Measurements from ENCODE around the gene CEBPA.

CEBPA gene

GRCh38 chr19:33333151-33333550 is 30.8 kb upstream of the CEBPA start:
- no peak overlapping the region for H2BK15ac ChIP-seq (ENCODE audit: low read depth, poor library complexity, severe bottlenecking)
- H3K4ac ChIP-seq (ENCODE audit: low read depth in 1 of 2, low read length in 2 of 2) = no peak overlapping the region
- 93% methylated on average over 3 of the region's 4 CpGs for WGBS

GRCh38 chr19:33332248-33332647 is 29.9 kb upstream of the CEBPA start:
- 80% methylated on average over 5 of the region's 5 CpGs for WGBS
- Histone ChIP-seq H4K91ac (ENCODE audit: low read length) (no peak overlapping the region), H3K4me1 (ENCODE audit: control insufficient read depth, insufficient read depth, low read depth, low read length) (no peaks in the 10 kb centered on the region), H3K23ac (ENCODE audit: low read length in 2 of 2) (no peak overlapping the region), H3K4me2 (ENCODE audit: low read length, poor library complexity, severe bottlenecking) (no peak overlapping the region), H2AFZ (ENCODE audit: low read depth, low read length) (no peak overlapping the region), H2BK120ac (ENCODE audit: low read depth, low read length) (no peak overlapping the region), H3K14ac (ENCODE audit: low read length in 2 of 2) (no peak overlapping the region), H3K4me3 (ENCODE audit: insufficient read depth in 1 of 2, low read depth in 1 of 2, low read length in 2 of 2) (no peak overlapping the region), H3K9me3 (ENCODE audit: control insufficient read depth, low read length) (no peaks in the 10 kb centered on the region), H2BK15ac (ENCODE audit: low read depth, poor library complexity, severe bottlenecking) (no peak overlapping the region), H3K18ac (ENCODE audit: low read depth in 1 of 2, low read length in 2 of 2) (no peak overlapping the region), H3K27ac (ENCODE audit: low read length, poor library complexity, severe bottlenecking) (no peak overlapping the region), H4K8ac (ENCODE audit: low read length) (no peak overlapping the region), H2AK5ac (ENCODE audit: low read length, severe bottlenecking) (no peak overlapping the region), H3K27me3 (ENCODE audit: control insufficient read depth in 1 of 2, insufficient read depth in 1 of 2, low read length in 2 of 2) (peaks cover 4 to 7% of the 10 kb centered on the region in 2 experiments), H3K79me1 (replicated peaks; ENCODE audit: low read length, poor library complexity, severe bottlenecking) (no peaks in the 10 kb centered on the region), H3K9ac (ENCODE audit: low read length) (no peak overlapping the region), H3K36me3 (ENCODE audit: control insufficient read depth in 1 of 2, insufficient read depth in 2 of 2, low read depth in 1 of 2, low read length in 2 of 2) (no peaks in the 10 kb centered on the region), H2BK5ac (ENCODE audit: low read depth, low read length, poor library complexity, severe bottlenecking) (no peak overlapping the region), H2BK12ac (ENCODE audit: low read length in 2 of 2) (no peak overlapping the region), H3K4ac (ENCODE audit: low read depth in 1 of 2, low read length in 2 of 2) (no peak overlapping the region)
- no peak for DNase-seq

More at GRCh38 chr19:33333151-33333550, 30.8 kb upstream of the CEBPA start:
- no peak overlapping the region for H3K23ac ChIP-seq (ENCODE audit: low read length in 2 of 2)
- H2BK120ac ChIP-seq (ENCODE audit: low read depth, low read length) = no peak overlapping the region
- no peaks in the 10 kb centered on the region for H3K79me1 ChIP-seq (replicated peaks; ENCODE audit: low read length, poor library complexity, severe bottlenecking)
- no peak overlapping the region for H3K4me3 ChIP-seq (ENCODE audit: insufficient read depth in 1 of 2, low read depth in 1 of 2, low read length in 2 of 2)
- H3K9ac ChIP-seq (ENCODE audit: low read length) = no peak overlapping the region
- H2BK12ac ChIP-seq (ENCODE audit: low read length in 2 of 2) = no peak overlapping the region
- H2BK5ac ChIP-seq (ENCODE audit: low read depth, low read length, poor library complexity, severe bottlenecking) = no peak overlapping the region
- no peak overlapping the region for H3K27ac ChIP-seq (ENCODE audit: low read length, poor library complexity, severe bottlenecking)
- no peak for DNase-seq
- no peak overlapping the region for H4K8ac ChIP-seq (ENCODE audit: low read length)
- no peak overlapping the region for H2AK5ac ChIP-seq (ENCODE audit: low read length, severe bottlenecking)
- no peaks in the 10 kb centered on the region for H3K9me3 ChIP-seq (ENCODE audit: control insufficient read depth, low read length)
- H3K14ac ChIP-seq (ENCODE audit: low read length in 2 of 2) = no peak overlapping the region
- peaks cover 4 to 7% of the 10 kb centered on the region in 2 experiments for H3K27me3 ChIP-seq (ENCODE audit: control insufficient read depth in 1 of 2, insufficient read depth in 1 of 2, low read length in 2 of 2)
- no peak overlapping the region for H3K4me2 ChIP-seq (ENCODE audit: low read length, poor library complexity, severe bottlenecking)
- H4K91ac ChIP-seq (ENCODE audit: low read length) = no peak overlapping the region
- H3K36me3 ChIP-seq (ENCODE audit: control insufficient read depth in 1 of 2, insufficient read depth in 2 of 2, low read depth in 1 of 2, low read length in 2 of 2) = no peaks in the 10 kb centered on the region
- no peaks in the 10 kb centered on the region for H3K4me1 ChIP-seq (ENCODE audit: control insufficient read depth, insufficient read depth, low read depth, low read length)
- no peak overlapping the region for H3K18ac ChIP-seq (ENCODE audit: low read depth in 1 of 2, low read length in 2 of 2)
- H2AFZ ChIP-seq (ENCODE audit: low read depth, low read length) = no peak overlapping the region

GRCh38 chr19:33329736-33330135 is 27.4 kb upstream of the CEBPA start:
- Histone ChIP-seq H3K4ac (ENCODE audit: low read depth in 1 of 2, low read length in 2 of 2) (no peak overlapping the region), H3K9ac (ENCODE audit: low read length) (no peak overlapping the region), H3K14ac (ENCODE audit: low read length in 2 of 2) (no peak overlapping the region), H3K23ac (ENCODE audit: low read length in 2 of 2) (no peak overlapping the region), H3K27me3 (ENCODE audit: control insufficient read depth in 1 of 2, insufficient read depth in 1 of 2, low read length in 2 of 2) (peaks cover 4 to 7% of the 10 kb centered on the region in 2 experiments), H2AFZ (ENCODE audit: low read depth, low read length) (no peak overlapping the region), H4K8ac (ENCODE audit: low read length) (no peak overlapping the region), H3K4me1 (ENCODE audit: control insufficient read depth, insufficient read depth, low read depth, low read length) (no peaks in the 10 kb centered on the region), H4K91ac (ENCODE audit: low read length) (no peak overlapping the region), H2BK12ac (ENCODE audit: low read length in 2 of 2) (no peak overlapping the region), H3K9me3 (ENCODE audit: control insufficient read depth, low read length) (no peaks in the 10 kb centered on the region), H3K4me2 (ENCODE audit: low read length, poor library complexity, severe bottlenecking) (no peak overlapping the region), H3K4me3 (ENCODE audit: insufficient read depth in 1 of 2, low read depth in 1 of 2, low read length in 2 of 2) (no peak overlapping the region), H3K36me3 (ENCODE audit: control insufficient read depth in 1 of 2, insufficient read depth in 2 of 2, low read depth in 1 of 2, low read length in 2 of 2) (no peaks in the 10 kb centered on the region), H2AK5ac (ENCODE audit: low read length, severe bottlenecking) (no peak overlapping the region), H2BK120ac (ENCODE audit: low read depth, low read length) (no peak overlapping the region), H2BK5ac (ENCODE audit: low read depth, low read length, poor library complexity, severe bottlenecking) (no peak overlapping the region), H3K18ac (ENCODE audit: low read depth in 1 of 2, low read length in 2 of 2) (no peak overlapping the region), H2BK15ac (ENCODE audit: low read depth, poor library complexity, severe bottlenecking) (no peak overlapping the region), H3K27ac (ENCODE audit: low read length, poor library complexity, severe bottlenecking) (no peak overlapping the region), H3K79me1 (replicated peaks; ENCODE audit: low read length, poor library complexity, severe bottlenecking) (no peaks in the 10 kb centered on the region)
- DNase-seq = no peak
- 68% methylated on average over 4 of the region's 4 CpGs for WGBS

GRCh38 chr19:33329060-33329459 is 26.7 kb upstream of the CEBPA start:
- DNase-seq = no peak
- no peak overlapping the region for H3K4ac ChIP-seq (ENCODE audit: low read depth in 1 of 2, low read length in 2 of 2)
- no peak overlapping the region for H3K14ac ChIP-seq (ENCODE audit: low read length in 2 of 2)
- H2AFZ ChIP-seq (ENCODE audit: low read depth, low read length) = no peak overlapping the region
- H2AK5ac ChIP-seq (ENCODE audit: low read length, severe bottlenecking) = no peak overlapping the region
- no peak overlapping the region for H4K8ac ChIP-seq (ENCODE audit: low read length)
- no peaks in the 10 kb centered on the region for H3K4me1 ChIP-seq (ENCODE audit: control insufficient read depth, insufficient read depth, low read depth, low read length)
- no peak overlapping the region for H3K27ac ChIP-seq (ENCODE audit: low read length, poor library complexity, severe bottlenecking)
- 72% methylated on average over 8 of the region's 8 CpGs for WGBS
- H3K27me3 ChIP-seq (ENCODE audit: control insufficient read depth in 1 of 2, insufficient read depth in 1 of 2, low read length in 2 of 2) = peaks cover 4 to 7% of the 10 kb centered on the region in 2 experiments
- no peaks in the 10 kb centered on the region for H3K79me1 ChIP-seq (replicated peaks; ENCODE audit: low read length, poor library complexity, severe bottlenecking)
- H3K4me2 ChIP-seq (ENCODE audit: low read length, poor library complexity, severe bottlenecking) = no peak overlapping the region
- H2BK12ac ChIP-seq (ENCODE audit: low read length in 2 of 2) = no peak overlapping the region
- H3K4me3 ChIP-seq (ENCODE audit: insufficient read depth in 1 of 2, low read depth in 1 of 2, low read length in 2 of 2) = no peak overlapping the region
- H3K36me3 ChIP-seq (ENCODE audit: control insufficient read depth in 1 of 2, insufficient read depth in 2 of 2, low read depth in 1 of 2, low read length in 2 of 2) = no peaks in the 10 kb centered on the region
- H3K9me3 ChIP-seq (ENCODE audit: control insufficient read depth, low read length) = no peaks in the 10 kb centered on the region
- no peak overlapping the region for H2BK15ac ChIP-seq (ENCODE audit: low read depth, poor library complexity, severe bottlenecking)
- no peak overlapping the region for H2BK120ac ChIP-seq (ENCODE audit: low read depth, low read length)
- no peak overlapping the region for H3K18ac ChIP-seq (ENCODE audit: low read depth in 1 of 2, low read length in 2 of 2)
- H2BK5ac ChIP-seq (ENCODE audit: low read depth, low read length, poor library complexity, severe bottlenecking) = no peak overlapping the region
- H4K91ac ChIP-seq (ENCODE audit: low read length) = no peak overlapping the region
- H3K23ac ChIP-seq (ENCODE audit: low read length in 2 of 2) = no peak overlapping the region
- H3K9ac ChIP-seq (ENCODE audit: low read length) = no peak overlapping the region
